ENCODE results near the gene BRD3OS.
"Not testable (repeated sequence)": the region's sequence is repeated elsewhere in the genome, so short reads cannot be mapped to it uniquely, and the experiment has no call there.

BRD3OS gene, protein sequence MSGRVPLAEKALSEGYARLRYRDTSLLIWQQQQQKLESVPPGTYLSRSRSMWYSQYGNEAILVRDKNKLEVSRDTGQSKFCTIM

DNA sequence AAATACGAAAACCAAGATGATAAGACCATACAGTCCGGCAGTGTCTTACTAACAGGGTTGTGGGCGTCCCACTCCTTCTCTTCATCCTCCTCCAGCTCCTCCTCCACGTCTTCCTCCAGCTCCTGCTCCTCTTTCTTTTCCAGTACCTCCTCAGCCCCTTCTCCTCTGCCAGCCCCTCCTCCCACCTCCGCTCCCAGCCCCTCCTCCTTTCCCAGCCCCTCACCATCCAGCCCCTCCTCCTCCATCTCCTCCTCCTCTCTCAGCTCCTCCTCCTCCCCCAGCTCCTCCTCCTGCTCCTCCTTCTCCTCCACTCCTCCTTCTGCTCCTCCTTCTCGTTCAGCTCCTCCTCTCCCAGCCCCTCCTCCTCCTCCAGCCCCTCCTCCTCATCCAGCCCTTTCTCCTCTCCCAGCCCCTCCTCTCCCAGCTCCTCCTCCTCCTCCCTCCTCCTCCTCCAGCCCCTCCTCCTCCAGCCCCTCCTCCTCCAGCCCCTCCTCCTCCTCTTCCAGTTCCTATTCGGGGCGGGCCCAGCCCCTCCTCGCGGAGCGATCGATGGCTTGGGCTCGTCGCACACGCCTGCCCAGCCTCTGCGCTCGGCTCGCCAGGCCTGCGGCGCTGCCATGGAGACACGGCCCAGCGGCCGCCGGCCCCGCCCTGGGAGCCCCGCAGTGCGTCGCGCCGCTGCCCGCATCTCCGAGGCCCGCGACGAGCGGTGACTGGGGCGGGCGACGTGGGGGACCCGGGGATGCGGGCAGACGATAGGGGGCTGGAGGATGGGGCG, at the start of gene BRD3OS:
Gene BRD3OS (plus strand): TSS at position 654 of the 778 bp plus-strand sequence. CDS start 1,267 bp downstream, outside the sequence.
- peak; percentile 96 to 98 for DNase-seq

DNA sequence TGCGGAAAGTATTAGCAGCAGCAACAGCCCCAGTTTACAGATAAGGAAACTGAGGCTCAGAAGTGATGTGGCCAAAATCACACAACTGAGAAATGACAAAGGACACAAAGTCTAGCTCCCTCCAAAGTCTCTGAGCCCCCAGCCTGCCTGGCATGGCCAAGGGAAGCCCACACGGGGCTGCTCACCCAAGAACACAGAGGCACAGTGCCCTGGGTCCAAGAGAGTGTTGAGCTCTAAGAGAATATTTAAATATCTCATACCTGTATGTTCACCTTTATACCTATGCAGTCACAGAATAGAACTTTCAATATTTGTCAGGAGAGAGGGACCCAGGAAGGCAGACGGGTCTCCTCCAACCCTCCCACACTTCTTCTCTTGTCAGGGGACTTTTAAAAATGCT, 49.8 kb upstream of the BRD3OS start:
- DNase-seq, result no peak

GRCh38 chr9:133976191-133976861, 49.0 kb upstream of the BRD3OS start:
- DNase-seq, result no peak

DNA sequence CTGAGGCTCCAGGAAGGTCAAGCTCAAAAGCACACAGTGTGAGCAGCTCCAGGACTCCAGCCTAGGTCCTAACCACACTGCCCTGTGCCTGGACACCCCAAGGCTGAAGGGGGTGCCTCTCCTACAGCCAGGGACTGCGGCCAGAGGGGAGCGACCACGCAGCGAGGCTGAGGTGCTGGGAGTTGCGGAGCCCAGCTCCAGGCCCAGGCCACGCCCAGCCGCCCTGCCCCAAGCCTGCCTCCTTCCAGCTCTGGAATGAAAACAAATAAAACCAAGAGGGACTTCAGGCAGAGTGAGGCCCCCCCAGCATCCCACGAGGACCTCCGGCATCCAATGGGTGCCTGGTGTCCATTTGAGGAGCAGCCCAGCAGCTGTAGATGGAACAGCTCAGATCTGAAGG, 48.4 kb upstream of the BRD3OS start:
- no peak for DNase-seq

- no peak for DNase-seq
Measured at GRCh38 chr9:133977421-133978201, 47.7 kb upstream of the BRD3OS start.

GRCh38 chr9:133978226-133978898, 46.9 kb upstream of the BRD3OS start:
- no peak for DNase-seq

DNA sequence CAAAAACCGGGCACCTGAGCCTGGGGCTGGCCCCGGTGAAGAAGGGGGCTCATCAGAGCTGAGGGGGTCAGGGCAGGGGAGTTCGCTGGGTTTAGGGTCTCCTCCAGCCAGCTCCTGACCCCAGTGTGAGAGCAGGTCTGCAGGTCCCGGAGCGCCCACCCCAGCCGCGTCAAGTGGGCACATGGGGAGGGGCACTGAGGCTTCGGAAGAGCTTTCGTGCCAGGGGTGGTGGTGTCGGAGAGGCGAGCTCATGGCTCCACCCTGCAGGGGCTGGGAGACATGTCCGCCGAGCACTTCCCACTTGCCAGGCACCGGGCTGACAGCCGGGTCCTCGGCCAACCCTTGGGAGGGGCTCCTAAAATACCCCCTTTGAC, 46.4 kb upstream of the BRD3OS start:
- no peak for DNase-seq

GRCh38 chr9:133979273-133979920, 45.9 kb upstream of the BRD3OS start:
- no peak for DNase-seq

- DNase-seq, result no peak
Measured at GRCh38 chr9:133979921-133980863, 45.1 kb upstream of the BRD3OS start.

DNA sequence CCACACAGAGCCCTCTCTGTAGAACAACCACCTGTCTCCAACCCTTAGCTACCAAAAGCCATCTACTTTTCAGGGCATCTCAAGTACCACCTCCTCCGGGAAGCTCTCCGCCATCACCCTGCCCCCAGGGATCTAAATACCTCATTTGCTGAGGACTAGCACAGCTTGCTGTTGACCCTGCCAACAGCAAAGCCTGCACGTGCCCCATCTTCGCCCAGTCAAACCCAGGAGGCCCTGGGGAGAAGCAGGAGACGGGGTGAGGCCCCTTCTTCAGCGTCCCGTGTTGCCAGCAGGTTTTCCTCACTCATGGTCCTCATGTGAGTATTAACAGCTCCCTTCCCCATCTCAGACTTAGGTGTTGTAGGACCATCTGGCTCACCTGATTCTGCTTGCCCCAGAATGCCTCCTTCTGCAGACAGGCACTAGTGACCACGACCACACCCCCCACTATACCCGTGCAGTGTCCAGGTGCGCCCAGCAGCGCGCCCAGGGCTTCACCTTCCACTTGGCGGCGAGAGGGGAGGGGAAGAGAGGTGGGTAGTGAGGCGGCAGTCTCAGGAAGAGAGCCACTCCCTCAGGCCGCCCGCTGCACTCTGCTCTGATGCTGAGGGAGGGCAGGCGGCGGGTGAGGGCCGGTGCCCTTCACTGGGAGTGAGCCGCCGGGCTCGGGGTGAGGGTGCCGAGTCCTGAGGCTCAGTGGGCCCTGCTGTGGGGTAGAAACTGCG, 44.3 kb upstream of the BRD3OS start:
- no peak for DNase-seq

GRCh38 chr9:133981589-133981957, 43.7 kb upstream of the BRD3OS start:
- DNase-seq, result no peak

DNA sequence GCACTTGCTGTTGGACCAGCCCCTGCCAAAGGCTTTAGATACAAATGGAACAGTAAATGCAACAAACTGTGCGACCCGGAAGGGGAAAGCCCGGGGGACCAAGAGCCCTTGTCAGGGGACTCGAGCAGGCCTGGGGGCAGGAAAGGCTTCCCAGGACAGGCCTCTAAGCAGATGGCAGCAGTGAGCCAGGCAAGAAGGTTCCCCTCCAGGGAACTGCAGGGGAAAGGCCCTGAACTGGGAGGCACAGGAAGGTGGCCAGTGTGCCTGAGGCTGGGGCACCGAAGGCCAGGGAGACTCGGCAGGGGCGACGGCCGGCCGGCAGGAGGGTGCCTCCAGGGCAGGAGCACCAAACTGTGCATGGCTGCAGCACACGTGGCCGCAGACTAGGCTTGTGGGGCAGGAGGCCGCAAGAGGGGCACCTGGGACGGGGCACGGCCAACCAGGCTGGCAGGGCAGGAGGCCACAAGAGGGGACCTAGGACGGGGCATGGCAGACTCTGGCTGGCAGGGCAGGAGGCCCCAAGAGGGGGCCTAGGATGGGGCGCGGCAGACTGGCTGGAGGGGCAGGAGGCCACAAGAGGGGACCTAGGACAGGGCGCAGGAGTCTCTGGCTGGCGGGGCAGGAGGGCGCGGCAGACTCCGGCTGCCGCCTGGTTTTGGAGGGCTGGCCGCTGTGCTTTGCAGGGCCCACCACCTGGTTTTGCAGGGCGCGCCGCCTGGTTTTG, 43.2 kb upstream of the BRD3OS start:
- DNase-seq, result no peak

DNA sequence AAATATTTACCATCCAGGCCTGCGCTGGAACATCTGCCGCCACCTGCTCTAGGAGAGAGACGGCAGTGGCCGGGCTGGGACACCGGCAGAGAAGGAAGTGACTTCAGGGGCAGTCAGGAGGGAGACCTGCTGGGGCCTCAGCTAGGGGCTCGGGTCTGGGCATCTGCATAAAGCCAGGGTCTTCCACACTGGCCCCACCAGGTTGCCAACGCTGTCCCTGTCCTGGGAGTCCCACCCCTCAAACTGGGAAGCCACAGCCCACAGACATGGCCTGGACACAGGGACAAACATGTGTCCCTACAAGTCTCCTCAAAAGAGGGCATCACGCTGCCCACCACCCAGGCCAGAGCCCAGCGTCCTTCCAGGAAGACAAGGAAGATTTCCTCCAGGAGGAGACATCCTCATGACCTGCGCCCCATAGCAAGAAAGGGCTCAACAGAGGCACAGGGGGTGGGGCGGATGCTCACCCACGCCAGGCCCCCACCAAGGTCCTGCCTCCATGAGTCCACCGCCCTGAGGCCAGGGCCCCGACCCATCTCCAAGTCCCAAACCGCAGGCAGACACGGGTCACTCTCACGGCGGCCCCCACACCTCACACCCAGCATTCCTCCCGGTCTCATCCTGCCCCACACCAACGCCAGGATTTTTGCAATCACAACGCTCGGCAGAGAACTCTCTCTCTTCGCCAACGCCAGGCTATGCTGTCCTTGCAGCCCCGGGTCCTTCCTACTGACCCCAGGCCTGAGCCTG, 42.1 kb upstream of the BRD3OS start:
- DNase-seq, result no peak

DNA sequence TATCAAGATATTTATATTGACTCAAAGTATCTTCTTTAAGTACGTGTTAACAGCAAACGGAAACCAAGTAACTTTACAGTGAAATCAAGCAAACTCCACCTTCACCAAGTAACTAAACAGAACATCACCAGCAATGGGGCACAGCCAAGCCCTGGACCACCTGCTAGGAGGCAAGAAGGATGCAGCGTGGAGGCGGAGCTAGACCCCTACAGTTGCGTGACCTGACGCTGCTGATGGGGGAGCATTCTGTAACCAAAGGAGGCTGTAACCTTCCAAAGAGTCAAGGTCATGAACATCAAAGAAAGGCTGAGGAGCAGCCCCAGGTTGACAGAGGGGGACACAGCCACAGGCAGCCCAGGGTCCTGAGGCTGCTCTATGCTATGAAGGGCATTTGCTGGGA, 39.2 kb upstream of the BRD3OS start:
- no peak for DNase-seq

DNA sequence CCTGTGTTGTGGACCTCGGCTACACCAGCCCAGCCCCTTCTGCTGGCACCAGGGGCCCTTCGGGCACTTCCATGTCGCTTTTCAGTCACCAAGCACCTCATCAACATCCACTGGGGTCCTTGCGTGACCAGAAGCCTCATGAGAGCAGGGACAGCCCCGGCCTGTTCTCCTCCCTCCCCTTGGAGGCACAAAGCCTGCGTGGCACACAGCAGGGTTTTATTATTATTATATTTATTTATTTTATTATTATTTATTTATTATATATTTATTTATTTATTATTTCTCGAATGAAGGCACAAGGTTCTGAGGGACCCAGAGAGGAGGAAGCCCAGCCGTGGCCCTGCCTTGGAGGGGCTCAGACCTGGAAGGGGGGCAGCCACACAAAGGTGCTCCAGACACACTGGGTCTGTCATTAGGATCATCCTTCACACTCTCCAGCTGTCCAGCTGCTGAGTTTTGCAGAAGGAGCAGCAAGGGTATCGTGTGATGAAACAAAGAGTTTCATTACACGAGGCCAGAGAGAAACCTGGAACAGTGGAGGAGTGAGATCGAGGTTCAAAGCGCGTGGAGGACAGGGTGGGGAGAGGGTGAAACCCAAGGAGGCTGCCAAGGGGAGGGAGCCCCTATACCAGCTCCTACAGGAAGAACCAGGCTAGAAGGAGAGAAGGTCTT, 38.4 kb upstream of the BRD3OS start:
- no peak for DNase-seq

GRCh38 chr9:133987446-133987788, 37.9 kb upstream of the BRD3OS start:
- DNase-seq, result no peak

- DNase-seq, result no peak
Measured at GRCh38 chr9:133987946-133988665, 37.2 kb upstream of the BRD3OS start.

- DNase-seq, result not testable (repeated sequence)
Measured at GRCh38 chr9:133988771-133989170, 36.5 kb upstream of the BRD3OS start.
